GM18858 (cell line): ENCODE results near the gene RBCK1.
"Not testable (repeated sequence)": the region's sequence is repeated elsewhere in the genome, so short reads cannot be mapped to it uniquely, and the experiment has no call there.

Experiments used
- ATAC-seq: cut with Tn5 transposase; IDR thresholded peaks from one replicate; pipeline ENCODE4 v1.9.1; 2021; ENCODE audit not compliant: unreplicated experiment

Gene RBCK1

GRCh38 chr20:407953-408842 is at the start of gene RBCK1:
Gene RBCK1 (plus strand): TSS chr20:408299. CDS start chr20:408758, 459 bp downstream.
- ATAC-seq: peak; percentile 32

- ATAC-seq: no peak
These were observed 49.1 kb upstream of the RBCK1 start for GRCh38 chr20:358891-359555.

- ATAC-seq: no peak
These were observed 46.5 kb upstream of the RBCK1 start for GRCh38 chr20:361561-361960.

- ATAC-seq: no peak
These were observed 45.5 kb upstream of the RBCK1 start for GRCh38 chr20:362271-363254.

- ATAC-seq: no peak
These were observed 44.6 kb upstream of the RBCK1 start for GRCh38 chr20:363319-364078.

GRCh38 chr20:364905-365794 is 42.9 kb upstream of the RBCK1 start:
- no peak for ATAC-seq

- no peak for ATAC-seq
These were observed 41.9 kb upstream of the RBCK1 start for GRCh38 chr20:366041-366718.

GRCh38 chr20:366719-367485 is 41.2 kb upstream of the RBCK1 start:
- no peak for ATAC-seq

- ATAC-seq: no peak
These were observed 40.6 kb upstream of the RBCK1 start for GRCh38 chr20:367486-367887.

- no peak for ATAC-seq
These were observed 39.2 kb upstream of the RBCK1 start for GRCh38 chr20:368915-369314.

GRCh38 chr20:370151-370600 is 37.9 kb upstream of the RBCK1 start:
- ATAC-seq: no peak

- no peak for ATAC-seq
These were observed 36.9 kb upstream of the RBCK1 start for GRCh38 chr20:370977-371754.

- no peak for ATAC-seq
These were observed 36.1 kb upstream of the RBCK1 start for GRCh38 chr20:371755-372542.

- ATAC-seq: not testable (repeated sequence)
These were observed 35.5 kb upstream of the RBCK1 start for GRCh38 chr20:372543-373082.

GRCh38 chr20:373171-373890 is 34.8 kb upstream of the RBCK1 start:
- ATAC-seq: no peak
